ENCODE data around the gene SORD.

SORD gene

DNA sequence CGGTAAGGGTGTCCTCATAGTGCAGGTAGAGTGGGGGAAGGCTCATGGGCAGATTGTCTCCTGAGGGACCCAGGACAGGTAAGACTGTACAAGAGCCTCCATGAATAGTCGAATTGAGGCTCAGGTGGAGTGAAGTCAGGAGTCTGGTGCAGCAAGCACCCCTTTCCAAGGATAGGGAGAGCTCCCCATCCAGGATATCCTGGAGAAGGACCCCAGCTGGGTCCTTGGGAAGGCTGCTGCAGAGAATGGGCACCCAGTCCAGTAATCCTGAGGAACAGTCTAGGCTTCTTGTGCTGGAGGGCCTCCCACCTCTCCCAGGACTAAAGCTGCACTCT is 91.7 kb downstream of the SORD start:
- Histone ChIP-seq H3K9me3 (replicated peaks; ENCODE audit: low read length) (no peaks in the 10 kb centered on the region), H3K9ac (ENCODE audit: low read depth, low read length) (no peak overlapping the region), H3K4me3 (ENCODE audit: low read length) (no peak overlapping the region), H3K27me3 (ENCODE audit: control insufficient read depth, insufficient read depth, low read length) (peaks cover 78% of the 10 kb centered on the region), H3K36me3 (ENCODE audit: insufficient read depth, low read length) (no peaks in the 10 kb centered on the region), H3K4me2 (ENCODE audit: low read length) (no peak overlapping the region), H3K4me1 (ENCODE audit: control insufficient read depth, insufficient read depth, low read length) (no peaks in the 10 kb centered on the region)

DNA sequence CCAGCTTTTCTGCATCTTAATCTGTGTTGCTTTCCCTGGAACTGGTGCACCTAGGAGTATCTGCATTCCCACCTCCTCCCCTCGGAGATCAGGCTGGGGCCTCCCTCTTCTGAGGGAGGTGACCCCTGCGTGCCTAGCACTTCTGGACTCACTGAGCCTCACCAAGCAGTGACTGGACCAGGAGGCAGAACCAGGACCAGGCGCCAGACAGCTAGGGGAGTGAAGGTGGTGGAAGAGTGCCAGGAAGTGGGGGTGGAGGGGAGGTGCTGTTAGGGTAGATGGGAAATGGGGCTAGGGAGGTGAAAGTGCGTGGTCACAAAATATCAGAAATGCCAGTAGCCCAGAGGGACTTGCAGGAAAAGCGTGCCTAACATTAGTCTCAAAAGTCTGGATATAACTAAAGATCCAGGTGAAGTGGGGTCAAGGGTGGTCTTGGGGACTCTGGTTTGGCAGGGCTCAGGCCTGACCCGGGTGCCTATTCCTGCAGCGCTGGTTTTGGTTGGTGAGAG is 92.4 kb downstream of the SORD start:
- Histone ChIP-seq H3K4me1 (ENCODE audit: control insufficient read depth, insufficient read depth, low read length) (no peaks in the 10 kb centered on the region), H3K36me3 (ENCODE audit: insufficient read depth, low read length) (no peaks in the 10 kb centered on the region), H3K27me3 (ENCODE audit: control insufficient read depth, insufficient read depth, low read length) (peaks cover 71% of the 10 kb centered on the region), H3K4me2 (ENCODE audit: low read length) (no peak overlapping the region), H3K4me3 (ENCODE audit: low read length) (no peak overlapping the region), H3K9ac (ENCODE audit: low read depth, low read length) (no peak overlapping the region), H3K9me3 (replicated peaks; ENCODE audit: low read length) (no peaks in the 10 kb centered on the region)

DNA sequence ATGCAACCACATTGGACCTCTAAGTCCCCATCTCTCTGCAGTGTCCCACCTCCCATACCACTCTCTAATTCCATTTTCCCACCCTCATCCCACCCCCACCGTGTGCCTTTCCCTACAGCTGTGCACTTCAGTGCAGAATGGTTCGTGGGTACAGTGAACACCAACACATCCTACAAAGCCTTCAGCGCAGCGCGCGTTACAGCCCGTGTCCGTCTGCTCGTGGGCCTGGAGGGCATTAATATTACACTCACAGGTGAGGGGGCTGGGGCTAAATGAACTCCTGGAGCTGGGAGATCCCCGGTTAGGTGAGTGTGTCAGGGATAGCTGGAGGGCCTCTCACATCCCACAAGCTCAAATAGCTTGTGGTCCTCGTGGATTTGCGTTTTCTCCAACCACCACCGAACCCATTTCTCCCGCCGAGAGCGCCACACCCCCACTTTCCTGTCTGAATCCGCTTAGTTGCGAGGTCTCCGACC is 93.0 kb downstream of the SORD start:
- Histone ChIP-seq H3K27me3 (ENCODE audit: control insufficient read depth, insufficient read depth, low read length) (peaks cover 67% of the 10 kb centered on the region), H3K9ac (ENCODE audit: low read depth, low read length) (no peak overlapping the region), H3K9me3 (replicated peaks; ENCODE audit: low read length) (no peaks in the 10 kb centered on the region), H3K36me3 (ENCODE audit: insufficient read depth, low read length) (no peaks in the 10 kb centered on the region), H3K4me2 (ENCODE audit: low read length) (no peak overlapping the region), H3K4me1 (ENCODE audit: control insufficient read depth, insufficient read depth, low read length) (no peaks in the 10 kb centered on the region), H3K4me3 (ENCODE audit: low read length) (no peak overlapping the region)

DNA sequence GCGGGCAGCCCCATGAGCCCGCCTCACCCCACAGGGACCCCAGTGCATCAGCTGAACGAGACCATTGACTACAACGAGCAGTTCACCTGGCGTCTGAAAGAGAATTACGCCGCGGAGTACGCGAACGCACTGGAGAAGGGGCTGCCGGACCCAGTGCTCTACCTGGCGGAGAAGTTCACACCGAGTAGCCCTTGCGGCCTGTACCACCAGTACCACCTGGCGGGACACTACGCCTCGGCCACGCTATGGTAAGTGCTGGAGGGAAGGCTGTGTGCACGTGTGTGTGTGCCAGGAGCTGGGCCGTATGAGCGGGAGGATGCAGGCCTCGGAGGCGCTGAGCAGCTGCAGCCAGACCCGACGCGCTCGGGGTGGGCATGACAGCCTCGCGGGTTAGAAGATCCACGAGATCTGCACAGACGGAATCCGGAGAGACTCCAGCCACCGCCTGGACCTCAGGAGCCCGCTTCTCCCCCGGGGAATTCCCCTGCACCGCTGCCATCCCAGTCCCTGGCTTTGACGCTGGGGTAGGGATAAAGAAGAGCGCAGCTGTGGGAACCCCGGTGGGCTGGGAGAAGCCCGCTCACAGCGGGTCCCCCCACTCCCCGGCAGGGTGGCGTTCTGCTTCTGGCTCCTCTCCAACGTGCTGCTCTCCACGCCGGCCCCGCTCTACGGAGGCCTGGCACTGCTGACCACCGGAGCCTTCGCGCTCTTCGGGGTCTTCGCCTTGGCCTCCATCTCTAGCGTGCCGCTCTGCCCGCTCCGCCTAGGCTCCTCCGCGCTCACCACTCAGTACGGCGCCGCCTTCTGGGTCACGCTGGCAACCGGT is 93.7 kb downstream of the SORD start:
- peaks cover 64% of the 10 kb centered on the region for H3K27me3 ChIP-seq (ENCODE audit: control insufficient read depth, insufficient read depth, low read length)
- peaks cover 2% of the 10 kb centered on the region for H3K4me1 ChIP-seq (ENCODE audit: control insufficient read depth, insufficient read depth, low read length)
- no peak overlapping the region for H3K4me3 ChIP-seq (ENCODE audit: low read length)
- H3K36me3 ChIP-seq (ENCODE audit: insufficient read depth, low read length) = no peaks in the 10 kb centered on the region
- H3K4me2 ChIP-seq (ENCODE audit: low read length) = no peak overlapping the region
- H3K9ac ChIP-seq (ENCODE audit: low read depth, low read length) = no peak overlapping the region
- no peaks in the 10 kb centered on the region for H3K9me3 ChIP-seq (replicated peaks; ENCODE audit: low read length)

DNA sequence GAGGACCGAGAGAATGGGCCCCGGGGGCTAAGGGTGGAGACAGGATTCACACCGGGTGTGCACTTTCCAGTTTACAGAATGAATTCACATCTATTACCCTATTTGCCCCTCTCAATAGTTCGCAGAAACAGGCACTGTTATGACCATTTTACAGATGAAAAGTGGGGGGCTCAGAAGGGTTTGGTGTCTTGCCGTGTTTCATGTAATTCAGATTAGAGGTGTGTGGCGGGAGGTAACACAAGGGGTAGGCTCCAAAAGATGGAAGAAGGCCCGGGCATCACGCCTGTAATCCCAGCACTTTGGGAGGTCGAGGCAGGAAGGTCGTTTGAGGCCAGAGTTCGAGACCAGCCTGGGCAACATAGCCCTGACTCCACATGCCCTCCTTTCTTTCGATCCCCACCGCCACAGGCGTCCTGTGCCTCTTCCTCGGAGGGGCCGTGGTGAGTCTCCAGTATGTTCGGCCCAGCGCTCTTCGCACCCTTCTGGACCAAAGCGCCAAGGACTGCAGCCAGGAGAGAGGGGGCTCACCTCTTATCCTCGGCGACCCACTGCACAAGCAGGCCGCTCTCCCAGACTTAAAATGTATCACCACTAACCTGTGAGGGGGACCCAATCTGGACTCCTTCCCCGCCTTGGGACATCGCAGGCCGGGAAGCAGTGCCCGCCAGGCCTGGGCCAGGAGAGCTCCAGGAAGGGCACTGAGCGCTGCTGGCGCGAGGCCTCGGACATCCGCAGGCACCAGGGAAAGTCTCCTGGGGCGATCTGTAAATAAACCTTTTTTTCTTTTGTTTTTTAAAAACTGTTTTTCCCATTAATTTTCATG is 94.5 kb downstream of the SORD start:
- H3K9ac ChIP-seq (ENCODE audit: low read depth, low read length) = no peak overlapping the region
- no peaks in the 10 kb centered on the region for H3K36me3 ChIP-seq (ENCODE audit: insufficient read depth, low read length)
- H3K27me3 ChIP-seq (ENCODE audit: control insufficient read depth, insufficient read depth, low read length) = peaks cover 56% of the 10 kb centered on the region
- peak overlapping the region; percentile 71 for H3K4me2 ChIP-seq (ENCODE audit: low read length)
- H3K4me1 ChIP-seq (ENCODE audit: control insufficient read depth, insufficient read depth, low read length) = peaks cover 10% of the 10 kb centered on the region
- H3K4me3 ChIP-seq (ENCODE audit: low read length) = no peak overlapping the region
- no peaks in the 10 kb centered on the region for H3K9me3 ChIP-seq (replicated peaks; ENCODE audit: low read length)

DNA sequence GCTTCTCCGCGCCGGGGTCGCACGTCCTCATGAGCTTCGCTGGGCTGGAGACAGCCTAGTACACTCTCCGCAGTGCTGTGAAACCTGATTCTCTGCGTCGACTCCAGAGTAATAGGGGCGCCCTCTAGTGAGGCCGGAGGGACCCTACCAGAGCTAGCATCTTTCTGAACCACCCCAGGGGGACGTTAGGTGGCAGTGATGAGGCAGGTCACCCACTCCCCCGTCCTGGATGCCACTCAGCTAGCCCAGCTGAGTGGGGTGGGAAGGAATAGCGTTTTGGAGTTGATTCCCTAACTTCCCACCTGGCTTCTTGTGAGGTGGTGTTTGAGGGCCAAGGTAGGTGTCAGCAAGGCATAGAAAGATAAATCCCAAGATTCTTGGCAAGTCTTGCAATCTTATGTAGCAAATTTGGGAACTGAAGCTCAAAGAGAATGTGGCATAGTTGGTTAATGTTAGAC is 95.2 kb downstream of the SORD start:
- Histone ChIP-seq H3K4me2 (ENCODE audit: low read length) (peak overlapping the region; percentile 71), H3K27me3 (ENCODE audit: control insufficient read depth, insufficient read depth, low read length) (peaks cover 56% of the 10 kb centered on the region), H3K9ac (ENCODE audit: low read depth, low read length) (no peak overlapping the region), H3K4me3 (ENCODE audit: low read length) (no peak overlapping the region), H3K36me3 (ENCODE audit: insufficient read depth, low read length) (no peaks in the 10 kb centered on the region), H3K9me3 (replicated peaks; ENCODE audit: low read length) (no peaks in the 10 kb centered on the region), H3K4me1 (ENCODE audit: control insufficient read depth, insufficient read depth, low read length) (peaks cover 14% of the 10 kb centered on the region)

DNA sequence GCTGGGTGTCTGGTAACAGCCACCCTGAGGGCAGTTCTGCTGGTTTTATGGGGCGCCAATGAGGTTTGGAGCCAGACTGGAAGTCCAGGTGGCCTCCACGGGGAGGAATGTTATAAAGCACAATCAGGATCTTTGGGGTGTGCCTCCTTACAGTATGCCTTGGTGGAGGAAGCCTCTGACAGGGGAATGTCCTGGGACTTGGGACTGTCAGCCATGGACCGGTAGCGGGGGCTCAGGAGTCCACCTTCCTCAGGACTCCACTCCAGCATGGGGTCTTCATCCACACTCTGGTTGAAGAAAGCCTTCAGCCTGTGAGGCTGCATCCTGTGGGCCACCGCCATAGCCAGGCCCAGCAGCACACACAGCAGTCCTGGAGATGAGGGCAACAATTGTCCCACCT is 96.0 kb downstream of the SORD start:
- no peak overlapping the region for H3K4me3 ChIP-seq (ENCODE audit: low read length)
- H3K4me1 ChIP-seq (ENCODE audit: control insufficient read depth, insufficient read depth, low read length) = peaks cover 14% of the 10 kb centered on the region
- H3K4me2 ChIP-seq (ENCODE audit: low read length) = no peak overlapping the region
- H3K36me3 ChIP-seq (ENCODE audit: insufficient read depth, low read length) = no peaks in the 10 kb centered on the region
- no peaks in the 10 kb centered on the region for H3K9me3 ChIP-seq (replicated peaks; ENCODE audit: low read length)
- H3K9ac ChIP-seq (ENCODE audit: low read depth, low read length) = no peak overlapping the region
- peaks cover 55% of the 10 kb centered on the region for H3K27me3 ChIP-seq (ENCODE audit: control insufficient read depth, insufficient read depth, low read length)

DNA sequence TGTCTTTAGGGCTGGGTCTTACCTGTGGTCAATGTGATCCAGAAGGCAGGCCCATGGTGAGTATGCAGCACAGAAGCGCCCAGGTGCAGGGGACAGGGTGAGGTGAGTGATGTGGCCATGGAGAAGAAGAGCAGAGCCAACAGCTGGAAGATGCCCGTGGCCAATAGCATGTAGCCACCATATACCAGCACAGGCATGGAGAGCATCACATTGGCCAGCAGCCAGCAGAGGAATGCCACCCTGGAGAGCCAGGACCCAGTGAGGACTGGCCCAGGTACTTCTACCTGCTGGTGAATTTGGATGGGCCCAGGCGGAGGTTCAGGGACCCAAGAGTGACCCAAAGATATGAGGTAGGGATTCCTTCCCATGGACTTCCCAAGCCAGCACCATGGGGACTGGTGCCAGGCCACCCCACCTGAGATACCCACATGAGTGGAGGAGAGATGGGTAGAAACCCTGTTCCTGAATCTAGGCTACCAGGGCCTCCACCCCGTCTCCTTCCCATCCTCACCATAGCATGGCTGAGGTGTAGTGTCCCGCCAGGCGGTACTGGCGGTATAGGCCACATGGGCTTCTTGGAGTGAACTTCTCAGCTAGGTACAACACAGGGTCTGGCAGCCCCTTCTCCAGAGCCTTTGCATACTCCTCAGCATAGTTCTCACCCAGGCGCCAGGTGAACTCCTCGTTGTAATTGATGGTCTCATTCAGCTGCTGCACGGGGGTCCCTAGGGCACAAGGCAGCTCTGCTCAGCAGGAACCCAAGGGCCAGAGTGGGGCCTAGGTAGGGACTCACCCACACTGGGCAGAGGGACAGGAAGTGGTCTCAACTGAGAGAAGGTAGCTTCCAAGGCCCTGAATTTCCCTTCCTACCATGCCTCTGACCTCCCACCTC is 97.3 kb downstream of the SORD start:
- Histone ChIP-seq H3K4me1 (ENCODE audit: control insufficient read depth, insufficient read depth, low read length) (peaks cover 14% of the 10 kb centered on the region), H3K4me2 (ENCODE audit: low read length) (no peak overlapping the region), H3K9me3 (replicated peaks; ENCODE audit: low read length) (no peaks in the 10 kb centered on the region), H3K27me3 (ENCODE audit: control insufficient read depth, insufficient read depth, low read length) (peaks cover 50% of the 10 kb centered on the region), H3K4me3 (ENCODE audit: low read length) (no peak overlapping the region), H3K36me3 (ENCODE audit: insufficient read depth, low read length) (no peaks in the 10 kb centered on the region), H3K9ac (ENCODE audit: low read depth, low read length) (no peak overlapping the region)

DNA sequence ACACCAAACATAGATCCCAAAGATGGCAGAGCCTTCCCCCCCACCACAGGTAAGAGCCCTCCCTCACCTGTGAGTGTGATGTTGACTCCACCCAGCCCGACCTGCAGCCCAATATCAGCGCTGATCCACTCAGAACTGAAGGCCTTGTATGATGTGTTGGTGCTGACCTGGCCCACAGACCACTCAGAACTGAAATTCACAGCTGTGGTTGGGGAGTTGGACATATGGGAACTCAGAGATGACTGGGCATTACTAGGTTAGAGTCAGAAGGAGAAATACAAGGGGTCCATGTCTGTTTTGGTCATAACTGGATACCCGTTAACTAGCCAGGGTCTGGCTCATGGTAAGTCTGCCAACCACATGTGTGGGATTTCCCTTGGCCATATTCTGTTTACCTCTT is 98.0 kb downstream of the SORD start:
- Histone ChIP-seq H3K9me3 (replicated peaks; ENCODE audit: low read length) (no peaks in the 10 kb centered on the region), H3K4me1 (ENCODE audit: control insufficient read depth, insufficient read depth, low read length) (peaks cover 14% of the 10 kb centered on the region), H3K9ac (ENCODE audit: low read depth, low read length) (no peak overlapping the region), H3K36me3 (ENCODE audit: insufficient read depth, low read length) (no peaks in the 10 kb centered on the region), H3K27me3 (ENCODE audit: control insufficient read depth, insufficient read depth, low read length) (peaks cover 50% of the 10 kb centered on the region), H3K4me2 (ENCODE audit: low read length) (no peak overlapping the region), H3K4me3 (ENCODE audit: low read length) (no peak overlapping the region)

DNA sequence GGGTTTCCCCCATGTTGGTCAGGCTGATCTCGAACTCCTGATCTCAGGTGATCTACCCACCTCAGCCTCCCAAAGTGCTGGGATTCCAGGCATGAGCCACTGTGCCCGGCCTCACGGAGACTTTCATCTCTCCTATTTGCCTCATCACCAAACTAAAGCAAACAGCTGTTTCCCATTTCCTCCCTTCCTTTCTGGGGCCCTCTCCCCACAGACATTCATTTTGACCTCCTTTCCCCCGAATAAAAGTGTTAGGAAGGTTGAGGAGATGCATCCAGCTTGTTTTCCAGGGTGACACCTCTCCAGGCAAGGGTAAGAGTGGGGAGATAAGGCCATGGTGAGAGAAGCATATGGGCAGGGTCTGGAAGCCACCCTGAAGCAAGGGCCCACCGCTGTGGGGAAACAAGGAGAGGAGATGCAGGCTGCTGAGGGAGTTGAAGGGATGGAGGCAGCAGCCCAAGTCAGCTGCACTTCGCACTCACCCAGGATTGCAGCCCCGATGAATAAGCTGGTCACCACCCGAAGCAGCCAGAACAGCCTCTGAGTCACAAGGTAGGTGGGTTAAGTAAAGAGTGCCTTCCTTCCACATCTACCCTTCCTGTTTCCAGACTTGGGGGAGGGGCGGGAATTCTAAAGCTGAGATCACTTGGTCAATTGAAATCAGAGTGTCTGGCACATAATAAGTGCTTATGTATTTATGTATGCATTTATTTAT is 98.9 kb downstream of the SORD start:
- H3K9ac ChIP-seq (ENCODE audit: low read depth, low read length) = peak overlapping the region; percentile 48
- no peak overlapping the region for H3K4me3 ChIP-seq (ENCODE audit: low read length)
- peaks cover 14% of the 10 kb centered on the region for H3K4me1 ChIP-seq (ENCODE audit: control insufficient read depth, insufficient read depth, low read length)
- H3K36me3 ChIP-seq (ENCODE audit: insufficient read depth, low read length) = no peaks in the 10 kb centered on the region
- peaks cover 45% of the 10 kb centered on the region for H3K27me3 ChIP-seq (ENCODE audit: control insufficient read depth, insufficient read depth, low read length)
- peak overlapping the region; percentile 73 for H3K4me2 ChIP-seq (ENCODE audit: low read length)
- H3K9me3 ChIP-seq (replicated peaks; ENCODE audit: low read length) = no peaks in the 10 kb centered on the region

Data from skeletal muscle satellite cell (primary cell).